Measurements from ENCODE around the gene PCDH9. TPM values are rescaled to one million over a fixed set of nuclear protein-coding genes. Genes with fewer than 3 reads are reported as not detected.

Gene PCDH9
- total RNA-seq, 1 donor from 2014 or later, result 33.8 TPM

DNA sequence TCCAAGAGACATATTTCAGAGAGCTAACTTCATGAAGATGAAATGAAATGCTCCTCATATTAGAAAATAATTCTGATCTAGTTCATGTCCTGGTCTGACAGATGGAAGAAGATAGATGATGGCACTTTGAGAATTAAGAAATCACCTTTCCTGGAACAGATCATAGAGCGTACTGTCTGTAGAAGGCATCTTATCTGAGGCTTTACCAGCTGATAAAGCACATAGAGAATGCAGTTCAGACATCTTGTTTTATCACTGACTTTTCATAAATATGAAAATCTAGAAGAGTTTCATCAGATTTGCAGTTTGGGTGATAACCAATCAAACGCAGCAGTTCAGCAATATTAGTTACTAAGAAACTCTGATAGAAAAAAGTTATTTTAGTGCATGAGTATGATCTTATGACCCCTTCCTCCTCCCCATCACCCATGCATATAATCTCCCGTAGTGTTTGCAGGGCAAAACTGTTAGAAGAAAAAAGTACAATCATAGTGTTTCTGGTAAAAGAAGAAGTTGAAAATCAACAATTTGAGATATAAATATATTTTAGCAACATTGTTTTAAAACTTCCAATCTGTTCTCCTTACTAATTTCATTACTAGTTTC, 585.2 kb downstream of the PCDH9 start:
- no peaks in the 10 kb centered on the region for H3K9me3 Mint-ChIP-seq (ENCODE audit: unreplicated experiment)
- H3K4me3 Mint-ChIP-seq (ENCODE audit: unreplicated experiment), result no peak overlapping the region
- TF ChIP-seq, protein P1, sequence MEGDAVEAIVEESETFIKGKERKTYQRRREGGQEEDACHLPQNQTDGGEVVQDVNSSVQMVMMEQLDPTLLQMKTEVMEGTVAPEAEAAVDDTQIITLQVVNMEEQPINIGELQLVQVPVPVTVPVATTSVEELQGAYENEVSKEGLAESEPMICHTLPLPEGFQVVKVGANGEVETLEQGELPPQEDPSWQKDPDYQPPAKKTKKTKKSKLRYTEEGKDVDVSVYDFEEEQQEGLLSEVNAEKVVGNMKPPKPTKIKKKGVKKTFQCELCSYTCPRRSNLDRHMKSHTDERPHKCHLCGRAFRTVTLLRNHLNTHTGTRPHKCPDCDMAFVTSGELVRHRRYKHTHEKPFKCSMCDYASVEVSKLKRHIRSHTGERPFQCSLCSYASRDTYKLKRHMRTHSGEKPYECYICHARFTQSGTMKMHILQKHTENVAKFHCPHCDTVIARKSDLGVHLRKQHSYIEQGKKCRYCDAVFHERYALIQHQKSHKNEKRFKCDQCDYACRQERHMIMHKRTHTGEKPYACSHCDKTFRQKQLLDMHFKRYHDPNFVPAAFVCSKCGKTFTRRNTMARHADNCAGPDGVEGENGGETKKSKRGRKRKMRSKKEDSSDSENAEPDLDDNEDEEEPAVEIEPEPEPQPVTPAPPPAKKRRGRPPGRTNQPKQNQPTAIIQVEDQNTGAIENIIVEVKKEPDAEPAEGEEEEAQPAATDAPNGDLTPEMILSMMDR (IDR thresholded peaks at IDR 0.05), result no peak
- no peaks in the 10 kb centered on the region for H3K4me1 Mint-ChIP-seq (ENCODE audit: unreplicated experiment)
- no peak for DNase-seq (ENCODE audit: extremely low spot score, unreplicated experiment)
- H3K36me3 Mint-ChIP-seq (ENCODE audit: unreplicated experiment), result no peaks in the 10 kb centered on the region
- no peak overlapping the region for H3K27ac Mint-ChIP-seq (ENCODE audit: unreplicated experiment)
- H3K27me3 Mint-ChIP-seq (ENCODE audit: unreplicated experiment), result no peaks in the 10 kb centered on the region

DNA sequence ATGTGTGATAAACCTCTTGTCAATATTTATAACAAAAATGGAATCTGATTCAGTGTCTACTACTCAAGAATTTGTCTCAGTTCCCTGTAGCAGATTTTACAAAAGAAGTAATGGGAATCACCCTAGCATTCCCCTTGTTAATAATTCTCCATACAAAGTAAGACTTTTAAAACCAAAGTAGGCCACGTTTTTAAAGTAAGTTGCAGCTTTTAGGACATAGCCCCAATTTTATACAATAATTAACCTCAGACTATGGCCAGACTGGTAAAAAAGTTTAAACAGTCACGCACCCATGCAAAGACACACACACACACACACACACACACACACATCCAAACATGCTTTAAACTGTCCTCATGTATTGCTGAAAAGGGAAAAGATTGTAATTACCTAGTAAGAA, 589.9 kb downstream of the PCDH9 start:
- no peaks in the 10 kb centered on the region for H3K27me3 Mint-ChIP-seq (ENCODE audit: unreplicated experiment)
- no peak overlapping the region for H3K4me3 Mint-ChIP-seq (ENCODE audit: unreplicated experiment)
- H3K9me3 Mint-ChIP-seq (ENCODE audit: unreplicated experiment), result no peaks in the 10 kb centered on the region
- no peak for DNase-seq (ENCODE audit: extremely low spot score, unreplicated experiment)
- H3K36me3 Mint-ChIP-seq (ENCODE audit: unreplicated experiment), result no peaks in the 10 kb centered on the region
- no peak overlapping the region for H3K27ac Mint-ChIP-seq (ENCODE audit: unreplicated experiment)
- TF ChIP-seq, protein P1 (IDR thresholded peaks at IDR 0.05), result no peak
- peaks cover 10% of the 10 kb centered on the region for H3K4me1 Mint-ChIP-seq (ENCODE audit: unreplicated experiment)

DNA sequence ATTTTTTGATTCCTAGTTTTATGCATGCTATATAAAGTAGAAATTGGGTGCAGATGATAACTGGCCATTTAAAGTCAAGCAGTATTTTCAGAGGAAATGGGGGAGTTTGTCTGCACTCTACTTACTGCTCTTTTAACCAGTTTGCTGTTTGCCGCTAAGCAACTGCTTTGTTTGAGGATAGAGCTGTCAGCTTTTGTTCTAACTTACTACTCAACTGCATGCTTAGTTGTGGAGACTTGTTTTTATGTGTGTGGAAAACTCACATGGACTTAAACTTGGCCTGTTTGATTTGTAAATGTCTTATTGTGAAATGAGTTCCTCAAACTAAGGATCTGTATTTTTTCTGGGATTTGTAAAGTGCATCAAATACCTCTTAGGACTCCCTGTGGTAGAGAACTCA, 591.1 kb downstream of the PCDH9 start:
- Mint-ChIP-seq H3K4me3 (ENCODE audit: unreplicated experiment) (no peak overlapping the region), H3K27ac (ENCODE audit: unreplicated experiment) (no peak overlapping the region), H3K27me3 (ENCODE audit: unreplicated experiment) (no peaks in the 10 kb centered on the region), H3K9me3 (ENCODE audit: unreplicated experiment) (no peaks in the 10 kb centered on the region), H3K4me1 (ENCODE audit: unreplicated experiment) (peaks cover 21% of the 10 kb centered on the region), H3K36me3 (ENCODE audit: unreplicated experiment) (no peaks in the 10 kb centered on the region)
- DNase-seq (ENCODE audit: extremely low spot score, unreplicated experiment), result no peak
- TF ChIP-seq, protein P1 (IDR thresholded peaks at IDR 0.05), result no peak

DNA sequence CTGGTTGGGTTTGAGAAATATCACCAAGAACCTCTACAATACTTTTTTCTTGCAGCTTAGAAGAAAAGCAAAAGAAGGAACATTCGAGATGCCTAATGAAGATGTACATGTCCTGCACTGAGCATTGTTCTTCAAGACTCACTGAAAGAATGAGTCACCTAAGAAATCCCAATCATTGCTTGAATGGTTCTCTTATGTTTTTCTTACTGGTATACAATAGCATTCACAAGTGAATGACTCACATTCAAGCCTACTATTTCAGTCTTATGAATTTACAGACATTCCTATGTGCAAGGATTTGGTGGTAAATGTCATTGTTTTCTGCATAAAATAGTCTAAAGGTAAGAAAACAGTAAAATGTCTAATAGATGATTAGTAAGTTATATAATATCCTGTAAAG, 594.6 kb downstream of the PCDH9 start:
- DNase-seq (ENCODE audit: extremely low spot score, unreplicated experiment), result no peak
- peaks cover 22% of the 10 kb centered on the region for H3K4me1 Mint-ChIP-seq (ENCODE audit: unreplicated experiment)
- H3K27me3 Mint-ChIP-seq (ENCODE audit: unreplicated experiment), result no peaks in the 10 kb centered on the region
- no peaks in the 10 kb centered on the region for H3K9me3 Mint-ChIP-seq (ENCODE audit: unreplicated experiment)
- no peaks in the 10 kb centered on the region for H3K36me3 Mint-ChIP-seq (ENCODE audit: unreplicated experiment)
- H3K27ac Mint-ChIP-seq (ENCODE audit: unreplicated experiment), result peak overlapping the region; percentile 50
- no peak overlapping the region for H3K4me3 Mint-ChIP-seq (ENCODE audit: unreplicated experiment)
- TF ChIP-seq, protein P1 (IDR thresholded peaks at IDR 0.05), result no peak

DNA sequence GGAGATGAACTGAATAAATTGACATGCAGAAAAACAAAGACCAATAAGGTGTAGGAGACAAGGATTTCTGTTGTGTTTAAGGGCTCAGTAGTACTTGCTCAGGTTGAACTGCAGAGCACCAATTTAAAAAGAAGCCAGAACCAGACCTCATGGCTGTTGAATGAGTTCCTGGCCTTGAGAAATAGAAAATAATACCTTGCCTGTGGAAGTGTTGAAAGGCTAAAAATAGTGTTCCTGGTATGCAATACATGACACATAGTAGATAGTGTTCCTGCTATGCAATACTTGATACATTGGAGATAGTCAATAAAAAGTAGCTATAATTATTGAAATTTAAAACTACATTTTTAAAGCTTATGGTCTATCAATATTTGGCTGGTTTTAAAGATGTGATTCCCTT, 595.8 kb downstream of the PCDH9 start:
- DNase-seq (ENCODE audit: extremely low spot score, unreplicated experiment), result no peak
- no peak overlapping the region for H3K27ac Mint-ChIP-seq (ENCODE audit: unreplicated experiment)
- TF ChIP-seq, protein P1 (IDR thresholded peaks at IDR 0.05), result no peak

More for the DNA sequence above, 595.8 kb downstream of the PCDH9 start:
- Mint-ChIP-seq H3K4me3 (ENCODE audit: unreplicated experiment) (no peak overlapping the region), H3K36me3 (ENCODE audit: unreplicated experiment) (peaks cover 3% of the 10 kb centered on the region), H3K9me3 (ENCODE audit: unreplicated experiment) (peaks cover 4% of the 10 kb centered on the region), H3K4me1 (ENCODE audit: unreplicated experiment) (peaks cover 22% of the 10 kb centered on the region), H3K27me3 (ENCODE audit: unreplicated experiment) (no peaks in the 10 kb centered on the region)
